WTC11 (cell line): ENCODE measurements around the gene B3GNT7. TPM values are rescaled to one million over a fixed set of nuclear protein-coding genes. Genes with fewer than 3 reads are reported as not detected.
A peak's percentile ranks its signal among the peaks of the same experiment; 100 is the strongest.

Experiments used
- ATAC-seq: fragments of 200-7000 bp; cut with Tn5 transposase; 2 replicates; pipeline ENCODE4 v1.10.0; 2021; ENCODE audit warnings: mild to moderate bottlenecking, moderate library complexity
- CTCF ChIA-PET: fragments of 300-600 bp; sonication (Branson Sonifier 250); formaldehyde crosslinking; loops from one replicate; lab custom pipeline; 2021; ENCODE audit warnings: antibody characterized with exemption; lab: Charles Lee
- POLR2A ChIA-PET: fragments of 350-600 bp; sonication (Branson Sonifier 250); formaldehyde crosslinking; loops from one replicate; lab custom pipeline; 2021; ENCODE audit warnings: antibody characterized with exemption; lab: Charles Lee
- DNase-seq: peaks from one replicate; pipeline ENCODE4 v3.0.0; 2021; ENCODE audit warnings: low spot score
- H3K27ac Mint-ChIP-seq: 2 replicates; pipeline ENCODE4 v1.8.0; 2021; ENCODE audit warnings: mixed read lengths
- H3K27me3 Mint-ChIP-seq: 2 replicates; pipeline ENCODE4 v1.8.0; 2021; ENCODE audit warnings: low read depth, mild to moderate bottlenecking, moderate library complexity, mixed read lengths
- H3K36me3 Mint-ChIP-seq: 2 replicates; pipeline ENCODE4 v1.8.0; 2021; ENCODE audit warnings: mixed read lengths
- H3K4me1 Mint-ChIP-seq: 2 replicates; pipeline ENCODE4 v1.8.0; 2022; ENCODE audit warnings: mixed read lengths
- H3K4me3 Mint-ChIP-seq: 2 replicates; pipeline ENCODE4 v1.8.0; 2021; ENCODE audit warnings: mild to moderate bottlenecking, moderate library complexity, mixed read lengths
- H3K9me3 Mint-ChIP-seq: 2 replicates; pipeline ENCODE4 v1.8.0; 2021; ENCODE audit warnings: mixed read lengths
- CREB1 ChIP-seq: sonication (generic); formaldehyde crosslinking; IDR thresholded peaks from 2 replicates; pipeline ENCODE4 v1.8.0; 2023; ENCODE audit warnings: mild to moderate bottlenecking, missing genetic modification reagents
- CTCF ChIP-seq: fragments of 200-600 bp; IDR thresholded peaks from 2 replicates; pipeline ENCODE4 v1.8.0; 2022; ENCODE audit warnings: antibody characterized with exemption
- GABPB1 ChIP-seq: sonication (generic); formaldehyde crosslinking; IDR thresholded peaks from 2 replicates; pipeline ENCODE4 v1.8.1; 2023; ENCODE audit warnings: mild to moderate bottlenecking, missing genetic modification reagents
- GRHL2 ChIP-seq: fragments of 250-450 bp; sonication (Bioruptor Pico); IDR thresholded peaks from 2 replicates; pipeline ENCODE4 v1.8.0; 2022; ENCODE audit warnings: mild to moderate bottlenecking, moderate library complexity; ENCODE audit not compliant: insufficient replicate concordance, severe bottlenecking
- HMGA2 ChIP-seq: fragments of 250-450 bp; sonication (Bioruptor Pico); IDR thresholded peaks from 2 replicates; pipeline ENCODE4 v1.4.0; 2021; ENCODE audit warnings: mild to moderate bottlenecking, moderate library complexity
- IRF2 ChIP-seq: sonication (generic); formaldehyde crosslinking; IDR thresholded peaks from 2 replicates; pipeline ENCODE4 v1.8.0; 2022; ENCODE audit warnings: low read depth, missing genetic modification reagents, borderline replicate concordance
- KAT7 ChIP-seq: sonication (generic); formaldehyde crosslinking; IDR thresholded peaks from 2 replicates; pipeline ENCODE4 v1.8.1; 2023; ENCODE audit warnings: missing genetic modification reagents, mild to moderate bottlenecking, borderline replicate concordance
- NR3C1 ChIP-seq: sonication (generic); formaldehyde crosslinking; conservative IDR thresholded peaks from 2 replicates; pipeline ENCODE4 v1.8.1; 2023; ENCODE audit warnings: low read depth, mild to moderate bottlenecking, missing genetic modification reagents
- OVOL2 ChIP-seq: fragments of 250-450 bp; sonication (Bioruptor Pico); IDR thresholded peaks from 2 replicates; pipeline ENCODE4 v1.9.0; 2021; ENCODE audit warnings: mild to moderate bottlenecking, borderline replicate concordance
- SMAD3 ChIP-seq: sonication (generic); formaldehyde crosslinking; IDR thresholded peaks from 2 replicates; pipeline ENCODE4 v1.8.0; 2022; ENCODE audit warnings: missing genetic modification reagents, mild to moderate bottlenecking, borderline replicate concordance
- SOX15 ChIP-seq: fragments of 250-450 bp; sonication (Bioruptor Pico); IDR thresholded peaks from 2 replicates; pipeline ENCODE4 v1.9.0; 2021; ENCODE audit warnings: mild to moderate bottlenecking
- SP1 ChIP-seq: sonication (generic); formaldehyde crosslinking; conservative IDR thresholded peaks from 2 replicates; pipeline ENCODE4 v1.8.1; 2022; ENCODE audit warnings: missing genetic modification reagents
- STAT6 ChIP-seq: sonication (generic); formaldehyde crosslinking; conservative IDR thresholded peaks from 2 replicates; pipeline ENCODE4 v1.8.1; 2023; ENCODE audit warnings: mild to moderate bottlenecking, low read depth, missing genetic modification reagents, moderate library complexity
- TCF7 ChIP-seq: sonication (generic); formaldehyde crosslinking; IDR thresholded peaks from 2 replicates; pipeline ENCODE4 v1.8.0; 2022; ENCODE audit warnings: mild to moderate bottlenecking, low read depth, missing genetic modification reagents, moderate library complexity
- TP53 ChIP-seq: sonication (generic); formaldehyde crosslinking; IDR thresholded peaks from 2 replicates; pipeline ENCODE4 v1.8.1; 2023; ENCODE audit warnings: mild to moderate bottlenecking, missing genetic modification reagents
- ZBTB21 ChIP-seq: sonication (generic); formaldehyde crosslinking; IDR thresholded peaks from 2 replicates; pipeline ENCODE4 v1.8.1; 2023; ENCODE audit warnings: mild to moderate bottlenecking, missing genetic modification reagents, borderline replicate concordance
- ZMAT4 ChIP-seq: fragments of 250-450 bp; sonication (Bioruptor Pico); IDR thresholded peaks from 2 replicates; pipeline ENCODE4 v1.9.0; 2021; ENCODE audit warnings: mild to moderate bottlenecking
- ZNF219 ChIP-seq: sonication (generic); formaldehyde crosslinking; IDR thresholded peaks from 2 replicates; pipeline ENCODE4 v1.8.0; 2023; ENCODE audit warnings: missing genetic modification reagents, mild to moderate bottlenecking, borderline replicate concordance
- ZNF232 ChIP-seq: sonication (generic); formaldehyde crosslinking; IDR thresholded peaks from 2 replicates; pipeline ENCODE4 v1.8.0; 2022; ENCODE audit warnings: mild to moderate bottlenecking, missing genetic modification reagents
- ZNF281 ChIP-seq: sonication (generic); formaldehyde crosslinking; IDR thresholded peaks from 2 replicates; pipeline ENCODE4 v1.8.0; 2023; ENCODE audit warnings: mild to moderate bottlenecking, missing genetic modification reagents
- ZNF396 ChIP-seq: fragments of 250-450 bp; sonication (Bioruptor Pico); IDR thresholded peaks from 2 replicates; pipeline ENCODE4 v1.8.0; 2021; ENCODE audit warnings: mild to moderate bottlenecking, moderate library complexity, borderline replicate concordance
- ZNF423 ChIP-seq: fragments of 250-450 bp; sonication (Bioruptor Pico); IDR thresholded peaks from 2 replicates; pipeline ENCODE4 v2.1.2; 2022; ENCODE audit warnings: mild to moderate bottlenecking, moderate library complexity
- ZNF512 ChIP-seq: sonication (generic); formaldehyde crosslinking; IDR thresholded peaks from 2 replicates; pipeline ENCODE4 v1.8.1; 2022; ENCODE audit warnings: missing genetic modification reagents, borderline replicate concordance
- ZNF532 ChIP-seq: fragments of 250-450 bp; sonication (Bioruptor Pico); IDR thresholded peaks from 2 replicates; pipeline ENCODE4 v1.9.0; 2021; ENCODE audit warnings: mild to moderate bottlenecking, borderline replicate concordance
- total RNA-seq: library from RNA; stranded (reverse); gene quantifications from 3 replicates; pipeline ENCODE4 v1.2.3, GENCODE V29; 2021

B3GNT7 gene
- total RNA-seq, 1 experiment from 2014 or later = 151 TPM

- DNase-seq (peak; percentile 66), ATAC-seq (peak; percentile 71)
- CTCF ChIA-PET = interaction anchor here (0.7 to 3.7 kb wide), 21 partner anchors 9 to 170 kb away, joined by 3 to 28 read pairs (median 5); partner anchors contain the start of gene B3GNT7
- H3K9me3 Mint-ChIP-seq = no peaks in the 10 kb centered on the region
- POLR2A ChIA-PET = interaction anchor here (0.6 to 1.5 kb wide), 6 partner anchors 9 to 346 kb away, joined by 3 to 15 read pairs (median 4); partner anchors contain the start of gene NCL
- H3K27ac Mint-ChIP-seq = peak overlapping the region; percentile 98
- H3K36me3 Mint-ChIP-seq = peaks cover 7% of the 10 kb centered on the region
- H3K4me1 Mint-ChIP-seq = peaks cover 73% of the 10 kb centered on the region
- peak overlapping the region; percentile 36; the same call in 1 of the 2 replicates for H3K4me3 Mint-ChIP-seq
- no peaks in the 10 kb centered on the region for H3K27me3 Mint-ChIP-seq
- TF ChIP-seq ZNF281 (CRISPR knock-in tag) (no peak), ZNF423 (peak; percentile 33; the same call in 1 of the 2 replicates), ZNF219 (CRISPR knock-in tag) (no peak), ZMAT4 (CRISPR knock-in tag) (no peak), GABPB1 (no peak), SMAD3 (no peak), SOX15 (CRISPR knock-in tag) (no peak), CREB1 (CRISPR knock-in tag) (no peak; the same call in 1 of the 2 replicates), NR3C1 (CRISPR knock-in tag) (no peak; the same call in 1 of the 2 replicates), SP1 (CRISPR knock-in tag) (0 out of 2 replicates have a peak, but pooled peaks have one; percentile 36), CTCF (no peak), TP53 (no peak), HMGA2 (CRISPR knock-in tag) (no peak), GRHL2 (no peak), ZNF232 (no peak), STAT6 (CRISPR knock-in tag) (0 out of 2 replicates have a peak, but pooled peaks have one; percentile 76), TCF7 (no peak), ZNF512 (CRISPR knock-in tag) (no peak), ZNF532 (CRISPR knock-in tag) (no peak), OVOL2 (CRISPR knock-in tag) (no peak), ZNF396 (CRISPR knock-in tag) (no peak), IRF2 (CRISPR knock-in tag) (no peak), ZBTB21 (peak; percentile 69), KAT7 (CRISPR knock-in tag) (0 out of 2 replicates have a peak, but pooled peaks have one; percentile 90)
Measured at GRCh38 chr2:231370749-231371429, 24.6 kb upstream of the B3GNT7 start.
